Thyroid gland (tissue), 4 donors: ENCODE results near the gene TBPL2.

ENCODE experiments used
- POLR2A ChIP-seq, 2 donors: fragments of 450-650 bp; IDR thresholded peaks; one replicate each; pipeline ENCODE4 v1.6.1; 2017; ENCODE audit warnings: antibody characterized with exemption in 2 of 2, mild to moderate bottlenecking in 2 of 2, moderate library complexity in 1 of 2
- TF ChIP-seq, protein P1 (sequence below), 6 experiments: fragments of 200-600 bp in 3 of 6; fragments of 450-650 bp in 3 of 6; sonication (generic) in 3 of 6; IDR thresholded peaks; one replicate each; pipeline ENCODE4 v1.5.1; 2016 to 2019; ENCODE audit warnings: antibody characterized with exemption in 6 of 6, mild to moderate bottlenecking in 2 of 6, inconsistent platforms in 1 of 6, moderate library complexity in 1 of 6

GRCh38 chr14:55438066-55438683, 2.2 kb downstream of the TBPL2 start:
- TF ChIP-seq, protein P1, sequence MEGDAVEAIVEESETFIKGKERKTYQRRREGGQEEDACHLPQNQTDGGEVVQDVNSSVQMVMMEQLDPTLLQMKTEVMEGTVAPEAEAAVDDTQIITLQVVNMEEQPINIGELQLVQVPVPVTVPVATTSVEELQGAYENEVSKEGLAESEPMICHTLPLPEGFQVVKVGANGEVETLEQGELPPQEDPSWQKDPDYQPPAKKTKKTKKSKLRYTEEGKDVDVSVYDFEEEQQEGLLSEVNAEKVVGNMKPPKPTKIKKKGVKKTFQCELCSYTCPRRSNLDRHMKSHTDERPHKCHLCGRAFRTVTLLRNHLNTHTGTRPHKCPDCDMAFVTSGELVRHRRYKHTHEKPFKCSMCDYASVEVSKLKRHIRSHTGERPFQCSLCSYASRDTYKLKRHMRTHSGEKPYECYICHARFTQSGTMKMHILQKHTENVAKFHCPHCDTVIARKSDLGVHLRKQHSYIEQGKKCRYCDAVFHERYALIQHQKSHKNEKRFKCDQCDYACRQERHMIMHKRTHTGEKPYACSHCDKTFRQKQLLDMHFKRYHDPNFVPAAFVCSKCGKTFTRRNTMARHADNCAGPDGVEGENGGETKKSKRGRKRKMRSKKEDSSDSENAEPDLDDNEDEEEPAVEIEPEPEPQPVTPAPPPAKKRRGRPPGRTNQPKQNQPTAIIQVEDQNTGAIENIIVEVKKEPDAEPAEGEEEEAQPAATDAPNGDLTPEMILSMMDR (IDR thresholded peaks at IDR 0.05) = peak in 4 of 6 experiments; percentile 63 to 77 (median 67)
- no peak for TF ChIP-seq POLR2A (IDR thresholded peaks at IDR 0.05)
